Measurements from ENCODE around the gene POM121L2. TPM values are rescaled to one million over a fixed set of nuclear protein-coding genes. Genes with fewer than 3 reads are reported as not detected.
A peak's percentile ranks its signal among the peaks of the same experiment; 100 is the strongest.

Gene POM121L2
- total and polyA plus RNA-seq, 8 donors = 0.02 to 0.03 TPM; not detected in 6

DNA sequence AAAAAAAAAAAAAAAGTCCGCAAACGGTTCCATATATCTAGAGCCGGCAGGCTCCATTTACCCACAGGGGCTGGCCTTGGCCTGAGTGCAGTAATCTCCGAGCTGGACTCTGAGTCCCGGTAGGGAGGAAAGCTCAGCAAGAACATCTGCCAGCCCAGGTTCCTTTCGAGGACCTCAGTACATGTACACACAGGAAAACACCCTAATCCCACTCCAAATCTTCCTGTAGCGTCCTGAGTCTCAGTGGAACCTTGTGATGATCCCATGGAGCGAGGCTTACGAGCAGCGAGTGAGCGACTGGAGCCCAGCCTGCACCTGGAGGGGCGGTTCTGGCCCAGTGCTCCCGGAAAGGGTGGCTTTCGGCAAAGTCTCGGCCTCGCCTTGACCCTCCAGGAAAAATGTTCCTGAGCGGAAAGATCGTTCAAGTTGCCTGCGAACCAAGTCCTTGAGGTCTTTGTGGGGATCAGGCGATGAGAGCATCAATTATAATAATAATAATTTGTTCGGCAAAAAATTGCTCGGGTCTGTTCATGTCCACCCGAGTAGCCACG, 32.5 kb downstream of the POM121L2 start:
- Histone ChIP-seq H3K4me3 (peak overlapping the region in 1 of 4 donors; percentile 1), H3K27ac (no peak overlapping the region), H3K9me3 (no peaks in the 10 kb centered on the region), H3K36me3 (no peaks in the 10 kb centered on the region), H3K27me3 (peaks cover 13 to 69% (median 20%) of the 10 kb centered on the region in 4 donors), H3K4me1 (no peaks in the 10 kb centered on the region)
- DNase-seq (peak in 1 of 6 donors; percentile 17), ATAC-seq (peak in 3 of 4 donors; percentile 38 to 62 (median 44)), FAIRE-seq (no peak)
- no peak for TF ChIP-seq CTCF (IDR thresholded peaks at IDR 0.05)
- intact Hi-C loops (cut with DNase I) = no loop called here
- WGBS, 2 donors = 8% methylated on average over 24 of the region's 24 CpGs

- Histone ChIP-seq H3K27me3 (peaks cover 0 to 48% (median 12%) of the 10 kb centered on the region in 4 donors), H3K36me3 (no peaks in the 10 kb centered on the region), H3K4me3 (no peak overlapping the region), H3K4me1 (no peaks in the 10 kb centered on the region), H3K9me3 (no peaks in the 10 kb centered on the region), H3K27ac (no peak overlapping the region)
- intact Hi-C loops (cut with DNase I) = no loop called here
- no peak for ATAC-seq
- FAIRE-seq = no peak
- no peak for TF ChIP-seq CTCF (IDR thresholded peaks at IDR 0.05)
- WGBS, 2 donors = 20% methylated on average over 36 of the region's 36 CpGs
- DNase-seq = no peak
These were observed 36.8 kb downstream of the POM121L2 start for GRCh38 chr6:27275025-27275956.

GRCh38 chr6:27273783-27274182, 38.3 kb downstream of the POM121L2 start:
- TF ChIP-seq CTCF (IDR thresholded peaks at IDR 0.05) = no peak
- ATAC-seq = no peak
- intact Hi-C loops (cut with DNase I) = no loop called here

DNA sequence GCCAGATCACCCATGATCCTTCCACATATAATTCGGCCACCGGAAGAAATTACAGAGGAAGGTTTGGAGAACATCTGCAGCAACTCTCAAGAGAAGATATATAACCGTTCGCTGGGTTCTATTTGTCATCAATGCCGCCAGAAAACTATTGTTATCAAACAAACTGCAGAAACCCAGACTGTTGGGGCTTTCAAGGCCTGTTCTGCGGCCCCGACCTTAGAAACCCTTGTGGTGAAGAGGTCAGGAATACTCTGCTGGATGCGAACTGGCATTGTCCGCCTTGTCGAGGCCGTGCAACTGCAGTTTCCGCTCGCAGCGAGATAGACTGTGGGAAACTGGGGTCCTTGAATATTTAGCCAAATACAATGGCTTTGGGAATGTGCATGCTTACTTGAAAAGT, 43.3 kb downstream of the POM121L2 start:
- TF ChIP-seq CTCF (IDR thresholded peaks at IDR 0.05) = no peak
- Histone ChIP-seq H3K4me3 (no peak overlapping the region), H3K27ac (no peak overlapping the region), H3K4me1 (no peaks in the 10 kb centered on the region), H3K36me3 (no peaks in the 10 kb centered on the region), H3K9me3 (no peaks in the 10 kb centered on the region), H3K27me3 (peaks cover 0 to 48% (median 3%) of the 10 kb centered on the region in 4 donors)
- FAIRE-seq (no peak), DNase-seq (no peak), ATAC-seq (no peak)
- intact Hi-C loops (cut with DNase I) = no loop called here
- 62 to 63% methylated on average over 14 of the region's 14 CpGs for WGBS, 2 donors

More at GRCh38 chr6:27273783-27274182, 38.3 kb downstream of the POM121L2 start:
- Histone ChIP-seq H3K4me1 (no peaks in the 10 kb centered on the region), H3K4me3 (no peak overlapping the region), H3K27me3 (peaks cover 0 to 51% (median 10%) of the 10 kb centered on the region in 4 donors), H3K9me3 (no peaks in the 10 kb centered on the region), H3K36me3 (no peaks in the 10 kb centered on the region), H3K27ac (no peak overlapping the region)
- WGBS, 2 donors = 54 to 66% methylated on average over 11 of the region's 11 CpGs
- DNase-seq = no peak
- no peak for FAIRE-seq
